HCT116 (cell line): Measurements from ENCODE around the gene GARIN5B. TPM values are rescaled to one million over a fixed set of nuclear protein-coding genes. Genes with fewer than 3 reads are reported as not detected.

ENCODE experiments used
- ATAC-seq: fragments of 200-7000 bp; cut with Tn5 transposase; 2 replicates; pipeline ENCODE4 v1.9.1; 2020; ENCODE audit warnings: mild to moderate bottlenecking, moderate library complexity
- BruUV-seq: library from RNA; stranded (reverse); fragments of 400-500 nt; replicated peaks from 2 replicates; lab custom pipeline; 2021; lab: Mats Ljungman, UMichigan
- CTCF ChIA-PET: fragments of 300-600 bp; sonication (Branson Sonifier 250); formaldehyde crosslinking; loops from one replicate; lab custom pipeline; 2021; ENCODE audit warnings: antibody characterized with exemption; lab: Charles Lee
- POLR2A ChIA-PET: fragments of 300-600, 350-600 bp; sonication (Branson Sonifier 250); formaldehyde crosslinking; loops from one replicate; lab custom pipeline; 2021; ENCODE audit warnings: antibody characterized with exemption; lab: Charles Lee
- RAD21 ChIA-PET, 2 experiments: fragments of 300-600 bp; sonication (Branson Sonifier 250); formaldehyde crosslinking; loops; one replicate each; lab custom pipeline; 2023; ENCODE audit warnings: low total read pairs in 2 of 2; ENCODE audit not compliant: uncharacterized antibody in 2 of 2, unreplicated experiment in 2 of 2, low non-redundant PET in 1 of 2; lab: Charles Lee
- DNase-seq: peaks from one replicate; pipeline ENCODE4 v3.0.0-alpha.2; 2010; ENCODE audit warnings: low read depth, low spot score
- H2AFZ ChIP-seq: fragments of 200-600 bp; shearing (Covaris generic), sonication (generic); 2 replicates; pipeline ENCODE4 v1.6.1; 2017; ENCODE audit warnings: low read depth, mixed run types, mixed read lengths, antibody characterized with exemption, low read length; ENCODE audit not compliant: poor library complexity, severe bottlenecking
- H3K27ac ChIP-seq: 2 replicates; pipeline ENCODE4 v1.5.1; 2012; ENCODE audit warnings: low read depth, low read length
- H3K27me3 ChIP-seq: fragments of 200-600 bp; sonication (generic); 2 replicates; pipeline ENCODE4 v1.6.1; 2016; ENCODE audit warnings: mixed run types, low read length, mixed read lengths; ENCODE audit not compliant: insufficient read depth
- H3K36me3 ChIP-seq, 2 experiments: fragments of 200-500 bp in 1 of 2; fragments of 200-600 bp in 1 of 2; sonication (Bioruptor generic) in 1 of 2; sonication (generic) in 1 of 2; 2 replicates each; pipeline versions ENCODE4 v1.5.1 to v1.6.1; 2014 to 2016; ENCODE audit warnings: low read length in 2 of 2, inconsistent platforms in 1 of 2, mixed read lengths in 1 of 2, mixed run types in 1 of 2; ENCODE audit not compliant: insufficient read depth in 2 of 2, control insufficient read depth in 1 of 2
- H3K4me1 ChIP-seq, 2 experiments: fragments of 200-600 bp in 1 of 2; sonication (generic) in 1 of 2; 2 replicates each; pipeline versions ENCODE4 v1.5.1 to v1.6.1; 2012 to 2017; ENCODE audit warnings: low read length in 2 of 2, inconsistent platforms in 1 of 2, mild to moderate bottlenecking in 1 of 2, mixed read lengths in 1 of 2, mixed run types in 1 of 2, moderate library complexity in 1 of 2; ENCODE audit not compliant: insufficient read depth in 2 of 2, control insufficient read depth in 1 of 2
- H3K4me2 ChIP-seq: fragments of 200-600 bp; sonication (generic); 2 replicates; pipeline ENCODE4 v1.6.1; 2017; ENCODE audit warnings: mixed run types, low read length, mixed read lengths
- H3K4me3 ChIP-seq, 2 experiments: fragments of 200-600 bp in 1 of 2; sonication (generic) in 1 of 2; replicated peaks in 1 of 2; 2 replicates each; pipeline ENCODE4 v1.5.1; 2011 to 2016; ENCODE audit warnings: low read length in 2 of 2, control low read depth in 1 of 2, low read depth in 1 of 2, mild to moderate bottlenecking in 1 of 2, mixed read lengths in 1 of 2, mixed run types in 1 of 2
- H3K79me2 ChIP-seq: fragments of 200-600 bp; sonication (generic); 2 replicates; pipeline ENCODE4 v1.6.1; 2017; ENCODE audit warnings: mild to moderate bottlenecking, mixed run types, low read length, moderate library complexity, mixed read lengths; ENCODE audit not compliant: insufficient read depth
- H3K9ac ChIP-seq: fragments of 200-600 bp; sonication (generic); 2 replicates; pipeline ENCODE4 v1.6.1; 2016; ENCODE audit warnings: low read length, mixed read lengths
- H3K9me2 ChIP-seq: fragments of 200-600 bp; sonication (generic), shearing (Covaris generic); 2 replicates; pipeline ENCODE4 v1.6.1; 2017; ENCODE audit warnings: mixed run types, mild to moderate bottlenecking, moderate library complexity; ENCODE audit not compliant: insufficient read depth
- H3K9me3 ChIP-seq, 2 experiments: fragments of 200-500 bp in 1 of 2; fragments of 200-600 bp in 1 of 2; sonication (Bioruptor generic) in 1 of 2; sonication (generic) in 1 of 2; 2 replicates each; pipeline ENCODE4 v1.6.1; 2014 to 2017; ENCODE audit warnings: low read length in 2 of 2, mixed read lengths in 2 of 2, inconsistent platforms in 1 of 2, low read depth in 1 of 2, mild to moderate bottlenecking in 1 of 2, mixed run types in 1 of 2, moderate library complexity in 1 of 2; ENCODE audit not compliant: control insufficient read depth in 1 of 2, insufficient read depth in 1 of 2
- H4K20me1 ChIP-seq: fragments of 200-600 bp; sonication (generic), shearing (Covaris generic); 2 replicates; pipeline ENCODE4 v1.6.1; 2017; ENCODE audit warnings: mixed run types, mild to moderate bottlenecking, moderate library complexity; ENCODE audit not compliant: insufficient read depth
- CBX3 ChIP-seq: IDR thresholded peaks from 2 replicates; pipeline ENCODE4 v1.6.1; 2012; ENCODE audit warnings: low read depth
- CEBPB ChIP-seq: IDR thresholded peaks from 2 replicates; pipeline ENCODE4 v1.6.1; 2012; ENCODE audit warnings: low read depth
- EZH2 ChIP-seq: fragments of 200-600 bp; sonication (generic); IDR thresholded peaks from 2 replicates; pipeline ENCODE4 v1.6.1; 2017; ENCODE audit warnings: antibody characterized with exemption, mixed run types
- FOSL1 ChIP-seq: IDR thresholded peaks from 2 replicates; pipeline ENCODE4 v1.6.1; 2012; ENCODE audit warnings: low read depth
- JUND ChIP-seq: IDR thresholded peaks from 2 replicates; pipeline ENCODE4 v1.6.1; 2012
- SP1 ChIP-seq: IDR thresholded peaks from 2 replicates; pipeline ENCODE4 v1.6.1; 2012; ENCODE audit warnings: low read depth
- TCF7L2 ChIP-seq: IDR thresholded peaks from 2 replicates; pipeline ENCODE4 v1.7.0; 2011; ENCODE audit warnings: borderline replicate concordance, inconsistent platforms; ENCODE audit not compliant: insufficient read depth, insufficient read length; ENCODE audit errors: extremely low read depth
- YY1 ChIP-seq: IDR thresholded peaks from 2 replicates; pipeline ENCODE4 v1.6.1; 2011; ENCODE audit warnings: low read length, low read depth, moderate library complexity, mild to moderate bottlenecking; ENCODE audit not compliant: insufficient replicate concordance; ENCODE audit errors: extremely low read depth
- intact Hi-C: fragments of 100-400 bp; cut with micrococcal nuclease; formaldehyde crosslinking; loops from 2 replicates; pipeline ENCODE4 v1.10.0; 2022
- total RNA-seq: library from RNA; stranded (reverse); gene quantifications from one replicate; pipeline ENCODE4 v1.2.1, GENCODE V29; 2021; ENCODE audit not compliant: unreplicated experiment

The GARIN5B gene
- total RNA-seq, 1 experiment from 2014 or later, result not detected

DNA sequence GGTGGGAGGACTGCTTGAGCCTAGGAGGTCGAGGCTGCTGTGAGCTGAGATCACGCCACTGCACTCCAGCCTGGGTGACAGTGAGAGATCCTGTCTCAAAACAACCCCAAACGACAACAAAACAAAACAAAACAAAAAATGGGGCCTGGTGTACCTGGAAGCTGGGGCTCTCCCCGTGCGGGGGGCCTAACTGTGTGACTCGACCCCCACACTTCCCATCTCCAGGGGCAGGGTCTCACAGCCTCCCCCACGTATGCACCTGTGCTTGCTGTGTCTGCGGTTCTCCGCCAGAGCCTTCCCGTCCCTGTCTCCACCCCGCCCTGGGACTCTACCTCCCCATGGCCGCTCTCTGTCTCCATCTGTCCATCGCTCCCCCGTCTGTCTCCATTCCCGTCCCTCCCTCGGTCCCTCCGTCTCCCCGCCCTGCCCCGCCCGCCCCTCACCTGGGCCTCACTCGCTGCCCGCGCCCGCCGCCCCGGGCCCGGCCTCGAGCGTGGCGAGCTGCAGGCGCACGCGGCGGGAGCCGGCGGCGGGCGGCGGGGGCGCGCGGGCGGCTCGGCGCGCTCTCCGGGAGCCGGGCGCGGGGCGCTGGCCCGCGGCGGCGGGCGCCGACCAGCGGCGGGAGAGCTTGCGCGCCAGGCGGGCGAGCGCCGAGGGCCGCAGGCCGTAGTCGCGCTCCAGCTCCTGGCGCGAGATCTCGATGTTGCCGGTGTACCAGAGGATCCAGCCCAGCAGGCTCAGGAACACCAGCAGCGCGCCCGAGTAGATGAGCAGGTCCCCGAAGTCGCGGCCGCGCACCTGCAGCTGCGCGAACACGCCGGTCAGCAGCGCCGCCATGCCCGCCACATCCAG lies 20.4 kb upstream of the GARIN5B start (continued):
- TF ChIP-seq TCF7L2, result no peak

DNA sequence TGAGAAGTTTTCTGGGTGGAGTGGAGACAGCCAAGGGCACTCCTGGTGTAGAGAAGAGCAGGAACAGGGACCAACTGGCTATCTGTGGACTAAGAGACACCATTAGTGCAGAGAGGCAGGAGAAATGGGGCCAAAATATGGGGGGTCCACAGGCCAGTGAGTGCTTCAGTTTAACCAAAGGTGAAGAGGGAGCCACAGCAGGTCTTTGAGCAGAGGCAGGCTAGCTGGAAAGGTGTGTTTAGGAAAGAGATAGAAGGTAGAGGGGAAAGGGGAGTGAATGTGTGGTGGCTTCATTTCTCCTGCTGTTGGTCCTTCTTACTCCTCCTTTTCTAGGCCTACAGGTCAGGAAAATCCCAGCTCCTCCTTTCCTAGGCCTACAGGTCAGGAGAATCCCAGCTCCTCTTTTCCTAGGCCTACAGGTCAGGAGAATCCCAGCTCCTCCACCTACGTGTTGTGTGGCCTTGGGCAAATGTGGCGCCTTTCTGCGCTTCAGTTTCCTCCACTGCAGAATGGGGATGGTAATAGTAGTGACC lies 19.5 kb upstream of the GARIN5B start:
- H2AFZ ChIP-seq, result no peak overlapping the region
- POLR2A ChIA-PET, result interaction anchor here (0.6 to 2.9 kb wide), 5 partner anchors 9 to 242 kb away, joined by 3 to 13 read pairs (median 3); partner anchors contain the start of genes UBE2S and ZNF784
- BruUV-seq, result no TSS peak
- H3K27ac ChIP-seq, result peak overlapping the region; percentile 99; the same call in 1 of the 2 replicates
- TF ChIP-seq CBX3 (no peak), TCF7L2 (no peak), SP1 (no peak), YY1 (no peak), FOSL1 (no peak), EZH2 (no peak), JUND (no peak), CEBPB (no peak)
- H3K9me2 ChIP-seq, result no peaks in the 10 kb centered on the region
- intact Hi-C loops, result loop anchor here (5.0 kb wide), 1 partner anchor 80 kb away; no protein-coding TSS in a partner anchor
- peak overlapping the region; percentile 61 to 67 for H3K4me3 ChIP-seq
- peaks cover 13% of the 10 kb centered on the region; the same call in 1 of the 2 replicates for H4K20me1 ChIP-seq
- H3K4me2 ChIP-seq, result peak overlapping the region; percentile 95
- CTCF ChIA-PET, result interaction anchor here (1.7 kb wide), 1 partner anchor 81 kb away, joined by 12 read pairs; no protein-coding TSS in a partner anchor
- ATAC-seq (no peak), DNase-seq (no peak)
- RAD21 ChIA-PET, result no interaction called here
- H3K27me3 ChIP-seq, result no peaks in the 10 kb centered on the region
- peak overlapping the region; percentile 94 for H3K9ac ChIP-seq
- no peaks in the 10 kb centered on the region for H3K9me3 ChIP-seq
- H3K79me2 ChIP-seq, result peaks cover 44% of the 10 kb centered on the region
- peaks cover 5 to 17% of the 10 kb centered on the region in 2 experiments; a peak in 3 of 4 replicates for H3K36me3 ChIP-seq
- H3K4me1 ChIP-seq, result peaks cover 6 to 39% of the 10 kb centered on the region in 2 experiments; a peak in 3 of 4 replicates
